B cell (primary cell): ENCODE results near the gene MYO1E. TPM values are rescaled to one million over a fixed set of nuclear protein-coding genes. Genes with fewer than 3 reads are reported as not detected.
A peak's percentile ranks its signal among the peaks of the same experiment; 100 is the strongest.

Source experiments
- ATAC-seq: fragments of 200-7000 bp; cut with Tn5 transposase; one replicate; pipeline ENCODE4 v1.10.0; 2021; ENCODE audit warnings: low read depth, mild to moderate bottlenecking, moderate number of reproducible peaks, moderate library complexity
- CTCF ChIA-PET: fragments of 350-600 bp; sonication (Branson Sonifier 250); formaldehyde crosslinking; loops from one replicate; lab custom pipeline; 2021; ENCODE audit warnings: antibody characterized with exemption, inconsistent platforms; lab: Charles Lee
- POLR2A ChIA-PET: fragments of 350-600 bp; sonication (Branson Sonifier 250); formaldehyde crosslinking; loops from one replicate; lab custom pipeline; 2021; ENCODE audit warnings: antibody characterized with exemption; lab: Charles Lee
- DNase-seq: peaks from one replicate; pipeline ENCODE4 v3.0.0; 2013
- H2AFZ ChIP-seq: 2 replicates; pipeline ENCODE4 v1.6.1; 2012; ENCODE audit warnings: mild to moderate bottlenecking, low read depth, low read length; ENCODE audit not compliant: insufficient read depth, poor library complexity, severe bottlenecking
- H3K27ac ChIP-seq, 2 donors: 1 replicate in 1 of 2; 2 replicates in 1 of 2; pipeline ENCODE4 v1.5.1; 2012 to 2013; ENCODE audit warnings: low read length in 2 of 2, mild to moderate bottlenecking in 2 of 2, moderate library complexity in 1 of 2
- H3K27me3 ChIP-seq, 4 experiments: fragments of 200-600 bp in 1 of 4; sonication (generic) in 1 of 4; replicated peaks in 1 of 4; 1 replicate in 2 of 4; 2 replicates in 2 of 4; pipeline versions ENCODE4 v1.6.1 to v1.7.0; 2013 to 2016; ENCODE audit warnings: low read length in 3 of 4, mild to moderate bottlenecking in 2 of 4, mixed read lengths in 1 of 4, moderate library complexity in 1 of 4; ENCODE audit not compliant: insufficient read depth in 4 of 4, control insufficient read depth in 3 of 4; ENCODE audit errors: control extremely low read depth in 1 of 4
- H3K36me3 ChIP-seq, 2 experiments: replicated peaks in 1 of 2; 1 replicate in 1 of 2; 2 replicates in 1 of 2; pipeline versions ENCODE4 v1.6.1 to v1.7.1; 2013; ENCODE audit warnings: low read length in 1 of 2; ENCODE audit not compliant: insufficient read depth in 2 of 2, control insufficient read depth in 1 of 2; ENCODE audit errors: control extremely low read depth in 1 of 2, extremely low read depth in 1 of 2
- H3K4me1 ChIP-seq, 2 donors: fragments of 200-600 bp in 1 of 2; sonication (generic) in 1 of 2; 1 replicate in 1 of 2; 2 replicates in 1 of 2; pipeline versions ENCODE4 v1.5.1 to v1.6.1; 2013 to 2017; ENCODE audit warnings: low read length in 2 of 2; ENCODE audit not compliant: control insufficient read depth in 2 of 2, insufficient read depth in 2 of 2
- H3K4me2 ChIP-seq: replicated peaks from 2 replicates; pipeline ENCODE3; 2012; ENCODE audit warnings: mild to moderate bottlenecking, low read depth, low read length; ENCODE audit not compliant: poor library complexity, severe bottlenecking
- H3K4me3 ChIP-seq, 5 experiments: fragments of 200-600 bp in 1 of 5; sonication (generic) in 1 of 5; 1 replicate in 3 of 5; 2 replicates in 2 of 5; pipeline versions ENCODE4 v1.5.1 to v1.7.0; 2011 to 2016; ENCODE audit warnings: low read length in 4 of 5, mild to moderate bottlenecking in 4 of 5, low read depth in 2 of 5, control low read depth in 1 of 5, moderate library complexity in 1 of 5; ENCODE audit not compliant: insufficient read depth in 1 of 5; ENCODE audit errors: control extremely low read depth in 1 of 5, extremely low read depth in 1 of 5
- H3K79me2 ChIP-seq: fragments of 200-600 bp; sonication (generic); one replicate; pipeline ENCODE4 v1.6.0; 2016; ENCODE audit warnings: low read length; ENCODE audit not compliant: control insufficient read depth, insufficient read depth
- H3K9ac ChIP-seq: fragments of 200-600 bp; sonication (generic); 2 replicates; pipeline ENCODE4 v1.6.1; 2017; ENCODE audit warnings: mild to moderate bottlenecking, low read length, moderate library complexity
- H3K9me3 ChIP-seq, 3 donors: one replicate each; pipeline versions ENCODE4 v1.6.1 to v1.7.1; 2013; ENCODE audit warnings: low read length in 2 of 3; ENCODE audit not compliant: control insufficient read depth in 2 of 3, insufficient read depth in 1 of 3; ENCODE audit errors: control extremely low read depth in 1 of 3
- H4K20me1 ChIP-seq: 2 replicates; pipeline ENCODE4 v1.6.0; 2012; ENCODE audit warnings: mild to moderate bottlenecking, low read length; ENCODE audit not compliant: insufficient read depth, control insufficient read depth, poor library complexity, severe bottlenecking
- H3K27ac Mint-ChIP-seq: one replicate; pipeline ENCODE4 v1.8.0; 2021; ENCODE audit warnings: mixed read lengths
- H3K27me3 Mint-ChIP-seq: one replicate; pipeline ENCODE4 v1.8.0; 2021; ENCODE audit warnings: mixed read lengths
- H3K4me1 Mint-ChIP-seq: one replicate; pipeline ENCODE4 v1.8.0; 2021; ENCODE audit warnings: mixed read lengths
- H3K4me3 Mint-ChIP-seq: one replicate; pipeline ENCODE4 v1.8.0; 2021; ENCODE audit warnings: mixed read lengths
- H3K9me3 Mint-ChIP-seq: one replicate; pipeline ENCODE4 v1.8.0; 2022; ENCODE audit warnings: mixed read lengths; ENCODE audit not compliant: insufficient read depth
- CTCF ChIP-seq: fragments of 200-600 bp; IDR thresholded peaks from one replicate; pipeline ENCODE4 v1.8.0; 2022; ENCODE audit warnings: antibody characterized with exemption, mild to moderate bottlenecking
- EZH2 ChIP-seq: IDR thresholded peaks from 2 replicates; pipeline ENCODE4 v1.6.1; 2012; ENCODE audit warnings: borderline replicate concordance, low read depth, mild to moderate bottlenecking, moderate library complexity, low read length; ENCODE audit not compliant: insufficient read depth, poor library complexity, severe bottlenecking
- WGBS: methylation state at CpG from one replicate; pipeline ENCODE4 v1.1.5; 2013; ENCODE audit warnings: missing lambda C conversion rate; ENCODE audit not compliant: insufficient coverage; 5-methylcytosine and 5-hydroxymethylcytosine counted together
- intact Hi-C: fragments of 100-400 bp; cut with micrococcal nuclease; formaldehyde crosslinking; loops from one replicate; pipeline ENCODE4 v1.10.0; 2022
- polyA plus RNA-seq: library from polyadenylated mRNA; depleted of rRNA; stranded (reverse); fragments of >200 nt; gene quantifications from 2 replicates; pipeline ENCODE4 v1.2.3, GENCODE V29; 2012
- total RNA-seq, 2 donors: library from RNA; stranded (reverse); fragments of 120-200 nt in 1 of 2; gene quantifications; 1 replicate in 1 of 2; 2 replicates in 1 of 2; pipeline versions ENCODE4 v1.2.3 to v1.2.4, GENCODE V29; 2013 to 2022

Gene MYO1E
- total and polyA plus RNA-seq, 2 donors (not counting 1 experiment from before 2014, with no cell fraction given) = 11.9 to 100.0 TPM

DNA sequence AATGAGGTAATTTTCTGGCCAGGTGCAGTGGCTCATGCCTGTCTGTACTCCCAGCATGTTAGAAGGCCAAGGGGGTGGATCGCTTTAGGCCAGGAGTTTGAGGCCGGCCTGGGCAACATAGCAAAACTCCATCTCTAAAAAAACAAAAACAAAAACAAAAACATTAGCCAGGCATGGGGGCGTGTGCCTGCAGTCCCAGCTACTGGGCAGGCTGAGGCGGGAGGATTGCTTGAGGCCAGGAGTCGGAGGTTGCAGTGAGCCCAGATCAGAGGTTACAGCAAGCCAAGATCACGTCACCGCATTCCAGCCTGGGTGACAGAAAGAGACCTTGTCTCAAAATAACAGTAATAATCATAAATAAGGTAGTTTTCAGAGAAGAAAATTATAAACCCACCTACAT lies 110.4 kb downstream of the MYO1E start:
- WGBS = 100% methylated on average over 5 of the region's 7 CpGs

GRCh38 chr15:59260090-59260489 lies 112.6 kb downstream of the MYO1E start:
- no peak for DNase-seq
- no peak overlapping the region for H3K4me2 ChIP-seq
- H3K4me1 ChIP-seq = peaks cover 5 to 6% of the 10 kb centered on the region in 2 donors
- CTCF ChIA-PET = interaction anchor here (1.0 to 1.3 kb wide), 4 partner anchors 9 to 233 kb away, joined by 3 to 4 read pairs (median 3); no protein-coding TSS in a partner anchor
- H3K27ac ChIP-seq = no peak overlapping the region
- no peaks in the 10 kb centered on the region for H3K9me3 ChIP-seq
- intact Hi-C loops = no loop called here
- Mint-ChIP-seq H3K27ac (peak overlapping the region; percentile 35), H3K27me3 (no peaks in the 10 kb centered on the region), H3K4me1 (peaks cover 22% of the 10 kb centered on the region), H3K4me3 (no peak overlapping the region), H3K9me3 (no peaks in the 10 kb centered on the region)
- no peaks in the 10 kb centered on the region for H4K20me1 ChIP-seq
- no peak overlapping the region for H2AFZ ChIP-seq
- H3K9ac ChIP-seq = no peak overlapping the region
- H3K79me2 ChIP-seq = peaks cover 33% of the 10 kb centered on the region
- TF ChIP-seq EZH2 (no peak), CTCF (no peak)
- no peak overlapping the region for H3K4me3 ChIP-seq
- no peak for ATAC-seq
- POLR2A ChIA-PET = interaction anchor here (0.7 kb wide), 1 partner anchor 13 kb away, joined by 3 read pairs; no protein-coding TSS in a partner anchor
- 100% methylated on average over 3 of the region's 6 CpGs for WGBS
- peaks cover 0 to 12% of the 10 kb centered on the region in 2 experiments for H3K36me3 ChIP-seq
- no peaks in the 10 kb centered on the region for H3K27me3 ChIP-seq

More for the DNA sequence above, 110.4 kb downstream of the MYO1E start:
- H3K27ac Mint-ChIP-seq = no peak overlapping the region
- H3K4me1 Mint-ChIP-seq = peaks cover 25% of the 10 kb centered on the region
- ChIA-PET CTCF (no interaction called here), POLR2A (no interaction called here)
- Histone ChIP-seq H3K9me3 (no peaks in the 10 kb centered on the region), H4K20me1 (no peaks in the 10 kb centered on the region), H3K4me3 (no peak overlapping the region), H2AFZ (no peak overlapping the region), H3K36me3 (peaks cover 0 to 7% of the 10 kb centered on the region in 2 experiments), H3K4me1 (peaks cover 5 to 7% of the 10 kb centered on the region in 2 donors), H3K79me2 (peaks cover 21% of the 10 kb centered on the region), H3K27ac (no peak overlapping the region), H3K27me3 (no peaks in the 10 kb centered on the region), H3K4me2 (no peak overlapping the region), H3K9ac (no peak overlapping the region)
- no peaks in the 10 kb centered on the region for H3K27me3 Mint-ChIP-seq
- no peak for ATAC-seq
- TF ChIP-seq EZH2 = no peak
- no peak for TF ChIP-seq CTCF
- intact Hi-C loops = no loop called here
- no peak overlapping the region for H3K4me3 Mint-ChIP-seq
- no peaks in the 10 kb centered on the region for H3K9me3 Mint-ChIP-seq
- no peak for DNase-seq
